SIG-M5 (cell line): ENCODE results near the gene MRC2.

ENCODE experiments used
- DNase-seq: peaks from one replicate; lab custom pipeline; 2025; lab: John Stamatoyannopoulos, UW

Gene MRC2

DNA sequence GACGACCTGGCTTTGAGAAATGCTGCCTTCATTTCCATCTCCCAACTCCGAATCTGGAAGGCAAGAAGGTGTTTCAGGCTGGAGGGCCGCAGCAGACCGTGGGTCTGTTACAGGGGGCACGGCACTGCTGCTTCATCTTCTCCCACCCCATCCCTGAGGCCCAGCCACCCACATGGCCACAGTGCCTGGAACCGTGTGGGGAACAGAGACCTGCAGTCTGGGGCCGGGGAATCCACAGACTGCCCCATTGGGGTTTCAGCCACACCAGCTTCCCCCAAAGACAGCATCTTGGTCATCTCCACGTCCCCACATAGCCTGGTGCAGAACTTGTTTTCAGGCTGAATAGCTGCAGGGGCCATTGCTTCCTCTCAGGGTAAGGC is 74.2 kb downstream of the MRC2 start:
- no peak for DNase-seq

GRCh38 chr17:62702746-62703260 is 75.3 kb downstream of the MRC2 start:
- no peak for DNase-seq

GRCh38 chr17:62703261-62703775 is 75.8 kb downstream of the MRC2 start:
- DNase-seq = no peak

- DNase-seq = no peak
Measured at GRCh38 chr17:62703776-62704380, 76.4 kb downstream of the MRC2 start.

DNA sequence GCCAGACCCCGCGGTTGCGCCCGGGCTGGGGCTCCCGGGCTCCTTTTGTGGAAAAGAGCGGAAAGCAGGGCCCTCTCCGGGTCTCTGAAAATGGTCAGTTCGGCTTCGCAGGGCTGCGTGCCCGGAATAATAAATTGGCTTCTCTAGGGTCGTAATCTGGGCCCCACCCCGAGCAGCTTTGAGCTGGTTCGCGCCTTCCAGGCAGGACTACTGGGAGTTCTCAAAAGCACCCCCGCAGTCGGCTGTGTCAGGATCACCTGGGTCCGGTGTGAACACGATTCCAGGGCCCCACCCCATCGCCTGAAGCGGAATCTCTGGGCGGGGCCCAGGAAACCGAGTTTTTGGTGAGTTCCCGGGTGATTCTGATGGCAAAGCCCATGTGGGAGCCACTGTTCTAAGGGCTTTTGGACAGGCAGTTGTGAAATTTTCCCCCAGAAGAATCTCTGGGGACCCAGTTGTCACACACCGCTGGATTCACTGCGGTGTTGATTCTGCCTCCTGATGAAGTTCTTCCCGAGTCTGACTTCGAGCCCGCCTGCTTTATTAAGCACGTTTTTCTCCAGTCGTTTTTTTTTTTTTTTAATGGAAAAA is 77.0 kb downstream of the MRC2 start:
- DNase-seq = no peak

DNA sequence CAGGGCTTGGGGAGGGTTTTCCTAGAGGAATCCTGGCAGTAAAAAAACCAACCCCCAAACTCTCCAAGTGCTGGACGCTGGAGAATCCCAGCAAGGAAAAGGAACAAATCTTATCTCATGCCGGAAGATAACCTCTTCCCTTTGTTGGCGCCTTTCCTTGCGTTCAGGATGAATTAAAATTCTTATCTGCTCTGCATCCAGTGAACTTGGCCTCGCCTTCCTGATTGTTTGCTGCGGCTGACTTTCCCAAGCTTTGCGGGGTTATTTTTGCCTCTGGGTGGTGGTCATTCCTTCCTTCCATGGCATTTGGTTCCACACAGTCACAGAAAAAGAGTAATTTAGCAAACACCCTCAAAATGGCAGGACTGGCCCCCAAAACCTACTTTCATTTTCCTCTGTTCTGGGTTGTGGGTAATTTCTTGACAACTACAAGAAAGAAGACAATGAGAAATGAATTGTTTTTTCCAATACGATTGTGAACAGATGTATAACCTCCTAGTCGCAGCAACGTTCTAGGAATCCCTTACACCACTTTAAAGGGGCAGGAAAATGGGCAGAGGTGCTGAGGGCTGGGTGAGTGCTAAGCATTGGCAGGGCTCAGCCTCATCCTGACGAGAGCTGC is 77.8 kb downstream of the MRC2 start:
- DNase-seq = no peak

- no peak for DNase-seq
Measured at GRCh38 chr17:62705778-62706597, 78.5 kb downstream of the MRC2 start.

- no peak for DNase-seq
Measured at GRCh38 chr17:62706598-62707424, 79.3 kb downstream of the MRC2 start.

GRCh38 chr17:62707425-62707739 is 79.9 kb downstream of the MRC2 start:
- DNase-seq = no peak

- no peak for DNase-seq
Measured at GRCh38 chr17:62708587-62708986, 81.1 kb downstream of the MRC2 start.

GRCh38 chr17:62712171-62712581 is 84.7 kb downstream of the MRC2 start:
- no peak for DNase-seq

- DNase-seq = no peak
Measured at GRCh38 chr17:62713086-62713881, 85.8 kb downstream of the MRC2 start.

DNA sequence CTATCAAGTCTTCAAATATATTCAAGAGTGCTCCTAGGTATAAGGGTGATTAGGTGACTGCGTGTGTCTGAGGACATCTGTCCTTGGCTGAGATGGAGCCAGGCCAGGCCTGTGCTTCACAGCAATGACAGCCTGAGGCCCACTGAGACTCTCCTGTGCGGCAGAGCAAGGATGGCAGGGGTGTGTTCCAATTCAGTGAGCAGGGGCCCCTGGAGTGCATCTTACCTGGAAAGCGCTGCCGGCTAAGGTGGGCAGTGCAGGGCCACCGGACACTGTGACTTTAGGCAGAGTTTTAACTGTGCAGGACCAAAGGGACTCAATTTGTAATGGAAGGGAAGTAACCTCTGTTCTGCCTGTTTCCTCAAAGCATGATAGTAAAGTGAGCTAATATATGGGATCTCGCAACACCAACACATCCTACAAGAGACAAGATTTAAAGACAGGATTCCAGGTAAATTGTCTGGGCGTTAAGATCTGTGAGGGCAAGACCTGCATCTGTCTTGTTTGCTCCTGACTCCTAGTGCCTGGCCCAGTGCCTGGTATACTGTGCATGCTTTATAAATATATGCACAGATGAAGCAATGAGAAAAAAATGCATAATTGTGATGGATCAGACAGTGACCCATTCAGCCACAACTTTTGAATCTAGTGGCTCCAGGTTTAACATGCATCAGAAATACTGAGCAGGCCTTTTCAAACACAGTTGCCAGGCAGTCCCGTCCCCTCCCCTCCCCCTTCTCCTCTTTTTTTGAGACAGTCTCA is 86.7 kb downstream of the MRC2 start:
- no peak for DNase-seq

DNA sequence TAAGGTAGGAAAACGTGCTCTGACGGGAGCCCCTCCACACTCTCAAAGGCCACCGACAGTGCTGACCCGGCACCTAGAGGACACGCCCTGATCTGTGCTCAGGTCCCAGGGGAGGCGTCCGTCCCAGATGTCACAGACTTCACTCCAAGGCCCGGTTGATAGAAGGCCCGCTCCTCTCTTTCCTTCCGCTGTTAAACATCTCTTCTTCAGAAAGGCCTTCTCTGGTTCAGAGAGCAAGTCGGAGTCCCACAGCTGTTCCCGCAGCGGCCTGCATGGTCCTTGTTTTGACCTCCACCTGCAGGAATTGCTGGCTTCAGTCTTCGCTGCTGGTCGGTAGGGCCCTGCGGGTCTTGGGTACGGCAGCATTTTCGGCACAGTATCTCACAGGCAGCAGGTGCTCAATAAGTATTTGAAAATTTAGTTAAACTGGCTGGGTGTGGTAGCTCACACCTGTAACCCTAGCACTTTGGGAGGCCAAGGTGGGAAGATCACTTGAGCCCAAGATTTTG is 88.5 kb downstream of the MRC2 start:
- no peak for DNase-seq

- no peak for DNase-seq
Measured at GRCh38 chr17:62716834-62717588, 89.5 kb downstream of the MRC2 start.

DNA sequence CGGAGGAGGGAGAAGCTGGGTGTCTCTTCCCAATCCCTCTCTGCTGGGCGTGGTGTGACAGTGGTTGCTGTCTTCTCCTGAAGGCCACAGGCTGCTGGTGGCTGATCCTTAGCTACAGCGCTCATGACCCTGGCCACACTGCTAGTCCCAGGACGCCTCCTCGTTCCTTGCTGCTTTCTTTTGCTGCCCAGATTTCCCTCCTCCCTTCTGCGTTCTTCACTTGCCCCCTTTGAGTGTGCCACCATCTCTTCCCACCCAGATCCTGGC is 90.1 kb downstream of the MRC2 start:
- no peak for DNase-seq

GRCh38 chr17:62717889-62718288 is 90.4 kb downstream of the MRC2 start:
- no peak for DNase-seq

- DNase-seq = no peak
Measured at GRCh38 chr17:62718429-62718828, 91.0 kb downstream of the MRC2 start.

DNA sequence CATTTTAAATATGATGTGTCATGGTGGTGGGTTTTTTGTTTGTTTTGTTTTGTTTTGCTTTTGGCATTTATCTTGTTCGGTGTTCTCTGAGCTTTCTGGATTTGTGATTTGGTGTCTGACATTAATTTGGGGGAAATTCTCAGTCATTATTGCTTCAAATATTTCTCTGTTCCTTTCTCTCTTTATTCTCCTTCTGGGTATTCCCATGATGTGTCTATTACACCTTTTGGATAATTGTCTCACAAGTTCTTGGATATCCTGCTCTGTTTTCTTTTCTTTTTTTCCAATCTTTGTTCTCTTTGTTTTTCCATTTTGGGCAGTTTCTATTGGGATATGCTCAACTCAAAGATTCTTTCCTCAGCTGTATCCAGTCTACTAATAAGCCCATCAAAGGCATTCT is 92.1 kb downstream of the MRC2 start:
- DNase-seq = no peak
